ENCODE data around the gene FBXW5.

The FBXW5 gene

DNA sequence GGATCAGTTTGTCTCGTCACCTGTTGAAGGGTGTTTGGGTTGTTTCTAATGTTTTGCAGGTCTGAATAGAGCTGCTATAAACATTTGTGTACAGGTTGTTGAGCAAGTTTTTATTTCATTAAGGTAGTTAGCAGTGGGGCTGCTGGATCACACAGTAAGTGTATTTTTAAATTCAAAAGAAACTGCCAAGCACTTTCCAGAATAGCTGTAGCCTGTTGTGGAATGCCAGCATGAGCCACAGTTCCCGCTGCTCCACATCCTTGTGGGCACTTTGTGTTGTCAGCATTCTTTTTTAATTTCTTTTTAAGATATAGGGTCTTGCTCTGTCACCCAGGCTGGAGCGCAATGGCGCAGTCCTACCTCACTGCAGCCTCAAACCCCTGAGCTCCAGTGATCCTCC, 14.5 kb downstream of the FBXW5 start:
- H3K27ac Mint-ChIP-seq = no peak overlapping the region
- no peak overlapping the region for H3K4me3 Mint-ChIP-seq
- DNase-seq (ENCODE audit: low spot score in 2 of 2) (no peak), ATAC-seq (ENCODE audit: low read depth) (no peak)
- H3K27me3 Mint-ChIP-seq = no peaks in the 10 kb centered on the region
- peaks cover 3% of the 10 kb centered on the region for H3K4me1 Mint-ChIP-seq
- no peaks in the 10 kb centered on the region for H3K9me3 Mint-ChIP-seq
- peaks cover 3% of the 10 kb centered on the region for H3K36me3 Mint-ChIP-seq

DNA sequence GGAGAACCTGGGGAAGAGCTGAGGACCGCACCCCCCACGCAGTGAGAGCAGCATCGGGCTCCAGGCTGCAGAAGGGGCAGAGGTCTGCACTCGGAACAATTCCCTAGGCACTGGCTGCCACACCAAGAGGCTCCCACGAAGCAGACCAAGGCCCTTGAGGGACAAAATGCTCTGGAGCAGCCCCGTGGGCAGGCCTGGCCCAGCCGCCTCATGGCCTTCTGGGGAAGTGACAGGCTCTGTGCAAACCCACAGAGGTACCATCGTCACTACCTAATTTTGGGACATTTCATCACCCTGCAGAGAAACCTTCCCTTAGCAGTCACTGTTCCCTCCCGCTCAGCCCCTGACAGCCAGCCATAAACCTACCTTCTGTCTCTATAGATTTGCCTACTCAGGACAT, 15.9 kb downstream of the FBXW5 start:
- Mint-ChIP-seq H3K27me3 (no peaks in the 10 kb centered on the region), H3K27ac (no peak overlapping the region), H3K4me1 (peaks cover 3% of the 10 kb centered on the region), H3K9me3 (no peaks in the 10 kb centered on the region), H3K4me3 (no peak overlapping the region), H3K36me3 (peaks cover 5% of the 10 kb centered on the region)
- DNase-seq (ENCODE audit: low spot score in 2 of 2) = no peak
- peak; percentile 53 for ATAC-seq (ENCODE audit: low read depth)

DNA sequence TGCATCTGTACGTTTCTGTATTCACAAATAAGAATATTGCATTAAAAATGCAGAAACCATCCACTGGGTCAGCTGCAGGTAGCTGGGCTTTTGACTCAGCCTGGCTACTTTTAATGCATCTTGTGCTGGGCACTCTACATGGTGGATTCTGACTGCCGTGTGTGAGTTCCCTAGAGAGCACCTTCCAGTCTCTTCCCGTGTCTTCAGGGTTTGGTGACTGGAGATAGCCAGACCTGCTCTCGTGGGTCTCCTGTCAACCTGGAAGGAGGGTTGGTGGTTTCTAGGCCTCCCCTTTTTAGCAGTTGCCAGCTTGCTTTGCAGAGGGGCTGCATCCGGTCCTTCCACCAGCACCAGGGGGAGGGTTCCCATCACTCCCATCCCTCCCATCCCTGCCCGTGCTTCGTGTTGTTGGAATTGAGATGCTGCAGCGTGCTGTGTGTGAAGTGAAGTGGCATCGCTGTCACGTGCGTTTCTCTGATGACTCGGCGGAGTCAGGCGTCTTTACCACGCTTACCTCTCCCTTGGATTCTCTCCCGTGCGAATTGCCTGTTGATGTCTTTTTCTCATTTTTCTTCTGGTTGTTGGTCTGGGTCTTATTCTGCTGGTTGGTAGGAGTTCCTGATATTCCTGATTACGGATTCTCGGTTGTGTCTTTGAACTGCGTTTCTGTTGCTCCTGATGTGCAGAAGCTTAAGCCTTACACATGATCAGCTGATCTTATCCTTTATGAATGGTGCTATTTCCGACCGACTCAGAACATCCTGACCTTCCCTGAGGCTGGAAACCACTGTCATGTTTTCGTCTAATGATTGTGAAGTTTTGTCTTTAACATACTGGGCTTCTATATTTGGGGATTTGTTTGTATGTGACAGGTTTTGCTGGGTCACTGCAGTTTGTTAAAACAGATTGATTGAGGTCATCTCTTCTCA, 16.9 kb downstream of the FBXW5 start:
- H3K27ac Mint-ChIP-seq = no peak overlapping the region
- no peaks in the 10 kb centered on the region for H3K27me3 Mint-ChIP-seq
- peaks cover 5% of the 10 kb centered on the region for H3K4me1 Mint-ChIP-seq
- H3K36me3 Mint-ChIP-seq = peaks cover 9% of the 10 kb centered on the region
- no peaks in the 10 kb centered on the region for H3K9me3 Mint-ChIP-seq
- ATAC-seq (ENCODE audit: low read depth) (no peak), DNase-seq (ENCODE audit: low spot score in 2 of 2) (no peak)
- no peak overlapping the region for H3K4me3 Mint-ChIP-seq

DNA sequence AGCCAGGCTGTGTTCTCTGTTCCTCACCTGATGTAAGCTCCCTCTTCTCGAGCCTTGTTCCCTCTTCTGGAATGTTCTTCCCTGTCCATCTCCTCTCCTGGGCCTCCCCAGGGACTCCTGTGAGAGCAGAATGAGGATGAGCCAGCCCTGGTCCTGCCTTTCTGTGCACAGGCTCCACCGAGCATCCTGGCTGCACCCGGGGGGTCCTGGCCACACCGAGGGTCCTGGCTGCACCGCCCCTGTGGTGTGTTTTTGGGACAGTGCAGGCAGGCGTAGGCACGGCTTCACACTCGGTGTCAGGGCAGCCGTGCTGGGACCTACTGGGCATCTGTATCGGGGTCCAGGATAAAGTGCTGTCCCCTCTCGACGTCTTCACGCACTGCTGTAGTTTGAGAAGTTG, 17.8 kb downstream of the FBXW5 start:
- Mint-ChIP-seq H3K27me3 (no peaks in the 10 kb centered on the region), H3K36me3 (peaks cover 11% of the 10 kb centered on the region), H3K9me3 (no peaks in the 10 kb centered on the region), H3K27ac (no peak overlapping the region), H3K4me3 (no peak overlapping the region), H3K4me1 (peaks cover 5% of the 10 kb centered on the region)
- DNase-seq (ENCODE audit: low spot score in 2 of 2) (no peak), ATAC-seq (ENCODE audit: low read depth) (no peak)

DNA sequence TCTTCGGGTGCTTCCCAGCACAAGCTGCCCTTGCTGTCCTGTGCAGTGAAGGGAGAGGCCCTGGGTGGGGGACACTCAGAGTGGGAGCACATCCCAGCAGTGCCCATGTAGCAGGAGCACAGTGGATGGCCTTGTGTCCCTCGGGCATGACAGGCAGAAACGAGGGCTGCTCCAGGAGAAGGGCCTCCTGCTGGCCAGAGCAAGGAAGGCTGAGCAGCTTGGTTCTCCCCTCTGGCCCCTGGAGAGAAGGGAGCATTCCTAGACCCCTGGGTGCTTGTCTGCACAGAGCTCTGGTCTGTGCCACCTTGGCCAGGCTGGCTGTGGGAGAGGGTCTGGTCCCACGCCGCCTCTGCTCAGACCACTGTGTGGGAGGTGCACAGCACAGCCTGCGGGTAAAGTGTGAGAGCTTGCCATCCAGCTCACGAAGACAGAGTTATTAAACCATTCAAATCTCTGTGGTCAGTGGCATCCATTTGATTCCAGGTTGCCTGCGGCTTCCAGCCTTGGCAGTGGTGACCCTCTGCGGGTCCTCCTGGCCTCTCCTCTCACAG, 18.3 kb downstream of the FBXW5 start:
- Mint-ChIP-seq H3K27me3 (no peaks in the 10 kb centered on the region), H3K4me3 (no peak overlapping the region), H3K4me1 (peaks cover 5% of the 10 kb centered on the region), H3K36me3 (peaks cover 11% of the 10 kb centered on the region), H3K9me3 (no peaks in the 10 kb centered on the region), H3K27ac (no peak overlapping the region)
- no peak for DNase-seq (ENCODE audit: low spot score in 2 of 2)
- ATAC-seq (ENCODE audit: low read depth) = no peak

DNA sequence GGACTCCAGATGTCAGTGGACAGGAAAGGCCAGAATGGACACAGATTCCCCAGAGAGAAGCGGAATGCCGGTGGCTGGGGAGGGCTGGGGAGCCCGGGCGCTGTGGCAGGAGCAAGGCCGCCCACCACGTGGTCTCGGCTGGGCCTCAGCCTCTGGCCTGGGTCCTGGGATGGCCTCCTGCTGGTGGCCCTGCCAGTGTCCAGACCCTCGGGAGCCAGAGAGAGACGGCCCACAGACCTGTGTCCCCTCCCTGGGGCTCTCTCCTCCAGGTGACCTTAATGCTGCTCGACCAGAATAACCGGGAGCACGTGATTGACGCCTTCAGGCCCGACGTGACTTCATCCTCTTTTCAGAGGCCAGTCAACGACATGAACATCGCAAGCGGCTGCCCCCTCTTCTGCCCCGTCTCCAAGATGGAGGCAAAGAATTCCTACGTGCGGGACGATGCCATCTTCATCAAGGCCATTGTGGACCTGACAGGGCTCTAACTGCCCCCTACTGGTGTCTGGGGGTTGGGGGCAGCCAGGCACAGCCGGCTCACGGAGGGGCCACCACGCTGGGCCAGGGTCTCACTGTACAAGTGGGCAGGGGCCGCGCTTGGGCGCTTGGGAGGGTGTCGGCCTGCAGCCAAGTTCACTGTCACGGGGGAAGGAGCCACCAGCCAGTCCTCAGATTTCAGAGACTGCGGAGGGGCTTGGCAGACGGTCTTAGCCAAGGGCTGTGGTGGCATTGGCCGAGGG, 19.0 kb downstream of the FBXW5 start:
- ATAC-seq (ENCODE audit: low read depth) (no peak), DNase-seq (ENCODE audit: low spot score in 2 of 2) (no peak)
- no peaks in the 10 kb centered on the region for H3K9me3 Mint-ChIP-seq
- H3K36me3 Mint-ChIP-seq = peaks cover 11% of the 10 kb centered on the region
- H3K27ac Mint-ChIP-seq = no peak overlapping the region
- no peak overlapping the region for H3K4me3 Mint-ChIP-seq
- H3K4me1 Mint-ChIP-seq = peaks cover 5% of the 10 kb centered on the region
- no peaks in the 10 kb centered on the region for H3K27me3 Mint-ChIP-seq

DNA sequence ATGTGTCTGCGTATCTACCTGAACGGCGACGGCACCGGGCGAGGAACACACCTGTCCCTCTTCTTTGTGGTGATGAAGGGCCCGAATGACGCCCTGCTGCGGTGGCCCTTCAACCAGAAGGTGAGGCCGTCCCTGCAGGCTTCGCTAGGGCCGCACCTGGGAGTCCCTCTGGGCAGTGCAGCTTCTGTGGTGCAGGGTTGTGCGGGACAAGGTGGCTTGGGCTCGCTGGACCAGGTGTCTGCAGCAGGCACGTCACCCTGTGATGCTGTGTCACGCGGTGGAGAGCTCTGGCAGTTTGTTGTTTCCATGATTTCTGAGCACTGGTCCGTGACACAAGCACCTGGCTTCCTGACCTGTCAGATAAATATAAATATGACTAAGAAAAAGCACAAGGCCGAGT, 20.7 kb downstream of the FBXW5 start:
- H3K4me3 Mint-ChIP-seq = no peak overlapping the region
- no peak overlapping the region for H3K27ac Mint-ChIP-seq
- no peaks in the 10 kb centered on the region for H3K27me3 Mint-ChIP-seq
- ATAC-seq (ENCODE audit: low read depth) = no peak
- peaks cover 5% of the 10 kb centered on the region for H3K4me1 Mint-ChIP-seq
- H3K9me3 Mint-ChIP-seq = no peaks in the 10 kb centered on the region
- peaks cover 22% of the 10 kb centered on the region for H3K36me3 Mint-ChIP-seq
- DNase-seq (ENCODE audit: low spot score in 2 of 2) = no peak

DNA sequence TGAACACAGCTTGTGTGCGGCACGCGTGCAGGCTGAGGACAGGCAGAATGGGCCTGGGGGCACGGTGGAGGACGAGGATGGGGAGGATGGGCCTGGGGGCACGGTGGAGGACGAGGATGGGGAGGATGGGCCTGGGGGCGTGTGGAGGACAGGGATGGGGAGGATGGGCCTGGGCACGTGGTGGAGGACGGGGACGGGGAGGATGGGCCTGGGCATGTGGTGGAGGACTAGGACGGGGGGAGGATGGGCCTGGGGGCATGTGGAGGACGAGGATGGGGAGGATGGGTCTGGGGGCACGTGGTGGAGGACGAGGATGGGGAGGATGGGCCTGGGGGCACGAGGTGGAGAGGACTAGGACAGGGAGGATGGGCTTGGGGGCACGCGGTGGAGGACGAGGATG, 22.0 kb downstream of the FBXW5 start:
- ATAC-seq (ENCODE audit: low read depth) = no peak
- peaks cover 25% of the 10 kb centered on the region for H3K36me3 Mint-ChIP-seq
- no peaks in the 10 kb centered on the region for H3K9me3 Mint-ChIP-seq
- no peaks in the 10 kb centered on the region for H3K27me3 Mint-ChIP-seq
- H3K4me3 Mint-ChIP-seq = no peak overlapping the region
- no peak for DNase-seq (ENCODE audit: low spot score in 2 of 2)
- peaks cover 2% of the 10 kb centered on the region for H3K4me1 Mint-ChIP-seq
- no peak overlapping the region for H3K27ac Mint-ChIP-seq

DNA sequence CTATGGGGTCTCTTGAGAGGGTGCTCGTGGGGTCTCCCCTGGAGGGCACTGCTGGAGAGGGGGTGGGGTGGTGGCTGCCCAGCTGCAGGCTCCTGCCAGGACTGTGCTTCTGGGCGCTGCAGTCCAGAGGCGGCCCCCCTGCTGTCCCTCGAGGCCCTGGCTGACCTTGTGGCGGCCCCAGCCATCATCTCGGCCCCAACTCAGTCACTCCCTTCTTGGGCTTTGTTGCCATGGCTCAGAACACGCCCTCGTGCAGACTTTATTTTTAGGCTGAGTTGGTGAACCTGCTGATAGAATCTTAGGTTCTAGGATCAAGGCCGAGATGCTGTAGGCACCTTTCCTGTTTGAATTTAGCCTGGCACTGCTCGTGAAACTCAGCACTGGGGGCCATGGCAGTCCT, 22.8 kb downstream of the FBXW5 start:
- no peak overlapping the region for H3K4me3 Mint-ChIP-seq
- ATAC-seq (ENCODE audit: low read depth) (no peak), DNase-seq (ENCODE audit: low spot score in 2 of 2) (no peak)
- H3K27me3 Mint-ChIP-seq = no peaks in the 10 kb centered on the region
- H3K27ac Mint-ChIP-seq = no peak overlapping the region
- H3K9me3 Mint-ChIP-seq = no peaks in the 10 kb centered on the region
- H3K36me3 Mint-ChIP-seq = peaks cover 32% of the 10 kb centered on the region
- peaks cover 6% of the 10 kb centered on the region for H3K4me1 Mint-ChIP-seq

DNA sequence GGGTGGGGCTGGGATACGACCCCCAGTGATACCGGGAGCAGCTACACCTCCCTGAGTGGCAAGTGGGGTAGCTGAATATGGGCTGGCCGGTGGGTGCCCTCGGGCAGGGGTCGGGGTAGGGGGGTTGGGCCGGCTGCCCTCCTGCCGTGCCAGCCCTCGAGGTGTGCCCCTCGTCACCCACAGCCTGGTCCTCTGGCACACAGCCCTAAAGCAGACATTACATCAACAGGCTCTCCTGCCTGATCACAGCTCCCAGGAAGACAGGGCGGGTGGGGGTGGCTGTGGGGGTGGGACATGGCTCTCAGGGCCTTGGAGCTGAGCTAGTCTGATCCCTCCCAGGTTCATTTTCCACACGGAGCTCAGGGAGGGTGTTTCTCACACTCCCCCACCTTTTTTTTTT, 23.2 kb downstream of the FBXW5 start:
- Mint-ChIP-seq H3K4me3 (no peak overlapping the region), H3K4me1 (peaks cover 6% of the 10 kb centered on the region), H3K27me3 (no peaks in the 10 kb centered on the region), H3K27ac (no peak overlapping the region), H3K36me3 (peaks cover 32% of the 10 kb centered on the region), H3K9me3 (no peaks in the 10 kb centered on the region)
- DNase-seq (ENCODE audit: low spot score in 2 of 2) (no peak), ATAC-seq (ENCODE audit: low read depth) (no peak)

DNA sequence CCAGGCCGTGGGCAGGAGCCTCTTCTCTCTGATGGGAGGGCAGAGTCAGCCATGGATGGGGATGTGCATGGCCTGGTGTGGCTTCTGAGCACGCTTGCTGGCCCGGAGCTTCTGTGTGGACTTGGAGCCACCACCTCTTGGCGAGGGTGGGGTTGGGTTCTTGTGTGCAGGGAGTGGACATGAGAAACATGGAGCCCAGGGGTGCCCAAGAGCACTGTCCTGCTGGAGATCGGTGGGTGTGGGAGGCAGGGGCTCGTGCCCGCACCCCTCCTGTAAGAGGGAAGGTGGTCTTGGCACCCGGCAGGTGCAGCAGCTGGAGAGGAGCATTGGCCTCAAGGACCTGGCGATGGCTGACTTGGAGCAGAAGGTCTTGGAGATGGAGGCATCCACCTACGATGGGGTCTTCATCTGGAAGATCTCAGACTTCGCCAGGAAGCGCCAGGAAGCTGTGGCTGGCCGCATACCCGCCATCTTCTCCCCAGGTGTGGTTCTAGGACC, 23.8 kb downstream of the FBXW5 start:
- H3K27me3 Mint-ChIP-seq = no peaks in the 10 kb centered on the region
- H3K9me3 Mint-ChIP-seq = no peaks in the 10 kb centered on the region
- peaks cover 6% of the 10 kb centered on the region for H3K4me1 Mint-ChIP-seq
- no peak for ATAC-seq (ENCODE audit: low read depth)
- no peak overlapping the region for H3K4me3 Mint-ChIP-seq
- peaks cover 34% of the 10 kb centered on the region for H3K36me3 Mint-ChIP-seq
- H3K27ac Mint-ChIP-seq = no peak overlapping the region
- DNase-seq (ENCODE audit: low spot score in 2 of 2) = no peak

DNA sequence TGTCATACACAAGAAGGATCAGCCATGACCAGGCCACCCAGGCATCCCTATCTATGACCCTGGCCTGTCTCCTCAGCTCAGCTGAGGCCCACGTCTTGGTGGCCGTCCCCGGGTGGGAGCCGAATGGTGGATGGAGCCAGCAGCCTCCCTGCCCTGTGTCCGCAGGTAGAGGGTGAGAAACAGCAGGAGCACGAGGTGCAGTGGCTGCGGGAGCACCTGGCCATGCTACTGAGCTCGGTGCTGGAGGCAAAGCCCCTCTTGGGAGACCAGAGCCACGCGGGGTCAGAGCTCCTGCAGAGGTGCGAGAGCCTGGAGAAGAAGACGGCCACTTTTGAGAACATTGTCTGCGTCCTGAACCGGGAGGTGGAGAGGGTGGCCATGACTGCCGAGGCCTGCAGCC, 24.5 kb downstream of the FBXW5 start:
- Mint-ChIP-seq H3K36me3 (peaks cover 35% of the 10 kb centered on the region), H3K27ac (no peak overlapping the region), H3K9me3 (no peaks in the 10 kb centered on the region), H3K27me3 (no peaks in the 10 kb centered on the region), H3K4me3 (no peak overlapping the region), H3K4me1 (peaks cover 6% of the 10 kb centered on the region)
- ATAC-seq (ENCODE audit: low read depth) (no peak), DNase-seq (ENCODE audit: low spot score in 2 of 2) (no peak)

DNA sequence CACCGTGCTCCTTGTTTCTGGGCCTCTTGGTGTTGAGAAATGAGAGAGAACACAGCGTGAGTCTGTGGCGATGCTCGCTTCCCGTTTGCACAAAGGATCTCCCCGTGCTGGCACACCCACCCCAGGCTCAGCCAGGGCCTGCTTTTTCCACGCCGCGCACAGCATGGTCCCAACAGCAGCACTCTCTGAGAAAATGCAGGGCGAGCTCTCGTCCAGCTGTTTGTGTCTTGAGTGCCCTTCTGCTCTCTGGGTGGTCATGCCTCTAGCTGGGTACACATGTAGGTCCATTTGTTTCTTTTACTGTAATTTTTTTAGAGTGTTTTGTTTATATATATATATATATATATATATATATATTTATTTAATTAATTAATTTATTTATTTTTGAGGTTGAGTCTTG, 26.6 kb downstream of the FBXW5 start:
- DNase-seq (ENCODE audit: low spot score in 2 of 2) (no peak), ATAC-seq (ENCODE audit: low read depth) (no peak)
- H3K4me1 Mint-ChIP-seq = peaks cover 4% of the 10 kb centered on the region
- no peaks in the 10 kb centered on the region for H3K9me3 Mint-ChIP-seq
- no peaks in the 10 kb centered on the region for H3K27me3 Mint-ChIP-seq
- no peak overlapping the region for H3K4me3 Mint-ChIP-seq
- H3K27ac Mint-ChIP-seq = no peak overlapping the region
- H3K36me3 Mint-ChIP-seq = peaks cover 35% of the 10 kb centered on the region

Measured in memory B cell (primary cell).